Measurements from ENCODE around the gene DHX35. TPM values are rescaled to one million over a fixed set of nuclear protein-coding genes. Genes with fewer than 3 reads are reported as not detected.

Gene DHX35
- polyA plus RNA-seq, 1 donor from 2014 or later = 21.3 TPM

- H3K79me2 ChIP-seq (replicated peaks; ENCODE audit: insufficient read depth, low read length) = no peaks in the 10 kb centered on the region
- H3K9me2 ChIP-seq (ENCODE audit: insufficient read depth, low read length) = no peaks in the 10 kb centered on the region
- H3K27ac ChIP-seq (ENCODE audit: low read length) = no peak overlapping the region
- no peaks in the 10 kb centered on the region for H3F3A ChIP-seq (ENCODE audit: insufficient read depth, low read length, poor library complexity, severe bottlenecking)
- no peaks in the 10 kb centered on the region for H4K20me1 ChIP-seq (ENCODE audit: insufficient read depth)
- H3K36me3 ChIP-seq (ENCODE audit: insufficient read depth, low read length) = peaks cover 5% of the 10 kb centered on the region
- TF ChIP-seq EZH2 (IDR thresholded peaks at IDR 0.05; ENCODE audit: borderline replicate concordance, insufficient read depth, low read length, poor library complexity, severe bottlenecking) (no peak), SMC3 (conservative IDR thresholded peaks at IDR 0.05; ENCODE audit: poor library complexity) (no peak), POLR2AphosphoS5 (IDR thresholded peaks at IDR 0.05) (no peak), MXI1 (conservative IDR thresholded peaks at IDR 0.05; ENCODE audit: poor library complexity, severe bottlenecking) (no peak), EP300 (conservative IDR thresholded peaks at IDR 0.05; ENCODE audit: poor library complexity, severe bottlenecking) (no peak), REST (IDR thresholded peaks at IDR 0.05; ENCODE audit: borderline replicate concordance) (no peak), CTCF (IDR thresholded peaks at IDR 0.05; ENCODE audit: poor library complexity, severe bottlenecking) (no peak), RAD21 (conservative IDR thresholded peaks at IDR 0.05) (no peak), TAF1 (IDR thresholded peaks at IDR 0.05; ENCODE audit: low read depth) (no peak)
- H3K4me2 ChIP-seq (ENCODE audit: low read length) = no peak overlapping the region
- no peak overlapping the region for H2AFZ ChIP-seq (ENCODE audit: low read depth, low read length)
- no peaks in the 10 kb centered on the region for H3K27me3 ChIP-seq (ENCODE audit: insufficient read depth, low read depth, low read length)
- no peak overlapping the region for H3K4me3 ChIP-seq (ENCODE audit: low read length)
- H3K9ac ChIP-seq (ENCODE audit: low read length) = no peak overlapping the region
- no peaks in the 10 kb centered on the region for H3K9me3 ChIP-seq (ENCODE audit: low read length)
Measured at GRCh38 chr20:39036851-39037250, 74.7 kb downstream of the DHX35 start.

- H3K79me2 ChIP-seq (replicated peaks; ENCODE audit: insufficient read depth, low read length) = no peaks in the 10 kb centered on the region
- H3K9me2 ChIP-seq (ENCODE audit: insufficient read depth, low read length) = no peaks in the 10 kb centered on the region
- no peak overlapping the region for H3K4me3 ChIP-seq (ENCODE audit: low read length)
- no peak overlapping the region for H2AFZ ChIP-seq (ENCODE audit: low read depth, low read length)
- TF ChIP-seq POLR2AphosphoS5 (IDR thresholded peaks at IDR 0.05) (no peak), EP300 (conservative IDR thresholded peaks at IDR 0.05; ENCODE audit: poor library complexity, severe bottlenecking) (no peak), MXI1 (conservative IDR thresholded peaks at IDR 0.05; ENCODE audit: poor library complexity, severe bottlenecking) (no peak), EZH2 (IDR thresholded peaks at IDR 0.05; ENCODE audit: borderline replicate concordance, insufficient read depth, low read length, poor library complexity, severe bottlenecking) (no peak), RAD21 (conservative IDR thresholded peaks at IDR 0.05) (no peak), SMC3 (conservative IDR thresholded peaks at IDR 0.05; ENCODE audit: poor library complexity) (no peak), CTCF (IDR thresholded peaks at IDR 0.05; ENCODE audit: poor library complexity, severe bottlenecking) (no peak), REST (IDR thresholded peaks at IDR 0.05; ENCODE audit: borderline replicate concordance) (no peak), TAF1 (IDR thresholded peaks at IDR 0.05; ENCODE audit: low read depth) (no peak)
- H3K27ac ChIP-seq (ENCODE audit: low read length) = no peak overlapping the region
- no peaks in the 10 kb centered on the region for H3F3A ChIP-seq (ENCODE audit: insufficient read depth, low read length, poor library complexity, severe bottlenecking)
- no peak overlapping the region for H3K9ac ChIP-seq (ENCODE audit: low read length)
- no peaks in the 10 kb centered on the region for H3K9me3 ChIP-seq (ENCODE audit: low read length)
- H3K4me2 ChIP-seq (ENCODE audit: low read length) = no peak overlapping the region
- peaks cover 5% of the 10 kb centered on the region for H3K36me3 ChIP-seq (ENCODE audit: insufficient read depth, low read length)
- no peaks in the 10 kb centered on the region for H4K20me1 ChIP-seq (ENCODE audit: insufficient read depth)
- H3K27me3 ChIP-seq (ENCODE audit: insufficient read depth, low read depth, low read length) = no peaks in the 10 kb centered on the region
Measured at GRCh38 chr20:39038047-39038446, 75.9 kb downstream of the DHX35 start.

Data from neural cell (in vitro differentiated cells).